PFSK-1 (cell line): ENCODE results near the gene ATP13A4.

ENCODE experiments used
- FOXP2 ChIP-seq: optimal IDR thresholded peaks from 2 replicates; pipeline ENCODE3; 2011; ENCODE audit warnings: borderline replicate concordance, control low read depth, inconsistent platforms; ENCODE audit not compliant: insufficient read depth; ENCODE audit errors: extremely low read length, extremely low read depth
- POLR2AphosphoS5 ChIP-seq: IDR thresholded peaks from 2 replicates; pipeline ENCODE4 v1.6.1; 2012; ENCODE audit warnings: low read depth, mild to moderate bottlenecking, control low read depth, low read length, moderate library complexity
- TAF1 ChIP-seq: IDR thresholded peaks from 2 replicates; pipeline ENCODE4 v1.6.1; 2012; ENCODE audit warnings: low read length, control low read depth, borderline replicate concordance; ENCODE audit not compliant: insufficient read depth
- TF ChIP-seq, protein P1 (sequence below), 2 experiments: IDR thresholded peaks; 2 replicates each; pipeline versions ENCODE4 v1.6.1 to v1.8.0; 2011 to 2012; ENCODE audit warnings: low read depth in 2 of 2, low read length in 2 of 2, control low read depth in 1 of 2, inconsistent platforms in 1 of 2, mild to moderate bottlenecking in 1 of 2, moderate library complexity in 1 of 2; ENCODE audit not compliant: insufficient read depth in 1 of 2

DNA sequence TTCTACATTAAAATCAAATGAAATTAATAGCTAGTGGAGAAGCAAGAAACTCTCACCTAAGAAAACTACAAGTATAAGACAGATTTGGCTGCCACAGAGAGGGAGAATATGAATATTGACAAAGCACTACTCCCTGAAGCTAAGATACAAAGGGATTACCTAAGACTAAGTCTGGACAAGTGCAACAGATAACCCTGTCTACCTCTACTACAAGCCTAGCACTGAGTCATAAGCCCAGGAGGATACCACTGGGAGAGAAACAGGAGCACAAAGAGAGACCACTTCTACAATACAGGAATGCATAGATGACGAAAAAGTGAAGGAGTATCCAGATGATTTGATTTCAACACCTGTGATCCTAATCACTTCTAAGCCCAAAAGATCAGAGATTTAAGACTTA is 10.4 kb downstream of the ATP13A4 start:
- TF ChIP-seq POLR2AphosphoS5 (no peak), TAF1 (no peak), FOXP2 (no peak)
- TF ChIP-seq, protein P1, sequence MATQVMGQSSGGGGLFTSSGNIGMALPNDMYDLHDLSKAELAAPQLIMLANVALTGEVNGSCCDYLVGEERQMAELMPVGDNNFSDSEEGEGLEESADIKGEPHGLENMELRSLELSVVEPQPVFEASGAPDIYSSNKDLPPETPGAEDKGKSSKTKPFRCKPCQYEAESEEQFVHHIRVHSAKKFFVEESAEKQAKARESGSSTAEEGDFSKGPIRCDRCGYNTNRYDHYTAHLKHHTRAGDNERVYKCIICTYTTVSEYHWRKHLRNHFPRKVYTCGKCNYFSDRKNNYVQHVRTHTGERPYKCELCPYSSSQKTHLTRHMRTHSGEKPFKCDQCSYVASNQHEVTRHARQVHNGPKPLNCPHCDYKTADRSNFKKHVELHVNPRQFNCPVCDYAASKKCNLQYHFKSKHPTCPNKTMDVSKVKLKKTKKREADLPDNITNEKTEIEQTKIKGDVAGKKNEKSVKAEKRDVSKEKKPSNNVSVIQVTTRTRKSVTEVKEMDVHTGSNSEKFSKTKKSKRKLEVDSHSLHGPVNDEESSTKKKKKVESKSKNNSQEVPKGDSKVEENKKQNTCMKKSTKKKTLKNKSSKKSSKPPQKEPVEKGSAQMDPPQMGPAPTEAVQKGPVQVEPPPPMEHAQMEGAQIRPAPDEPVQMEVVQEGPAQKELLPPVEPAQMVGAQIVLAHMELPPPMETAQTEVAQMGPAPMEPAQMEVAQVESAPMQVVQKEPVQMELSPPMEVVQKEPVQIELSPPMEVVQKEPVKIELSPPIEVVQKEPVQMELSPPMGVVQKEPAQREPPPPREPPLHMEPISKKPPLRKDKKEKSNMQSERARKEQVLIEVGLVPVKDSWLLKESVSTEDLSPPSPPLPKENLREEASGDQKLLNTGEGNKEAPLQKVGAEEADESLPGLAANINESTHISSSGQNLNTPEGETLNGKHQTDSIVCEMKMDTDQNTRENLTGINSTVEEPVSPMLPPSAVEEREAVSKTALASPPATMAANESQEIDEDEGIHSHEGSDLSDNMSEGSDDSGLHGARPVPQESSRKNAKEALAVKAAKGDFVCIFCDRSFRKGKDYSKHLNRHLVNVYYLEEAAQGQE (IDR thresholded peaks at IDR 0.05; ENCODE audit: insufficient read depth in 1 of 2, low read depth in 2 of 2, low read length in 2 of 2), result no peak
